GM12864 (cell line): Measurements from ENCODE around the gene KNL1.

Experiments used
- DNase-seq: peaks from one replicate; pipeline ENCODE4 v3.0.0-alpha.2; 2011; ENCODE audit warnings: low read depth
- H3K4me3 ChIP-seq: 2 replicates; pipeline ENCODE4 v1.5.1; 2011; ENCODE audit warnings: mild to moderate bottlenecking, low read depth, low read length, control low read depth
- TF ChIP-seq, protein P1 (sequence below): IDR thresholded peaks from 2 replicates; pipeline ENCODE4 v1.5.1; 2011; ENCODE audit warnings: low read depth, mild to moderate bottlenecking, moderate library complexity, low read length, control low read depth, inconsistent platforms; ENCODE audit errors: missing control alignments

KNL1 gene, protein sequence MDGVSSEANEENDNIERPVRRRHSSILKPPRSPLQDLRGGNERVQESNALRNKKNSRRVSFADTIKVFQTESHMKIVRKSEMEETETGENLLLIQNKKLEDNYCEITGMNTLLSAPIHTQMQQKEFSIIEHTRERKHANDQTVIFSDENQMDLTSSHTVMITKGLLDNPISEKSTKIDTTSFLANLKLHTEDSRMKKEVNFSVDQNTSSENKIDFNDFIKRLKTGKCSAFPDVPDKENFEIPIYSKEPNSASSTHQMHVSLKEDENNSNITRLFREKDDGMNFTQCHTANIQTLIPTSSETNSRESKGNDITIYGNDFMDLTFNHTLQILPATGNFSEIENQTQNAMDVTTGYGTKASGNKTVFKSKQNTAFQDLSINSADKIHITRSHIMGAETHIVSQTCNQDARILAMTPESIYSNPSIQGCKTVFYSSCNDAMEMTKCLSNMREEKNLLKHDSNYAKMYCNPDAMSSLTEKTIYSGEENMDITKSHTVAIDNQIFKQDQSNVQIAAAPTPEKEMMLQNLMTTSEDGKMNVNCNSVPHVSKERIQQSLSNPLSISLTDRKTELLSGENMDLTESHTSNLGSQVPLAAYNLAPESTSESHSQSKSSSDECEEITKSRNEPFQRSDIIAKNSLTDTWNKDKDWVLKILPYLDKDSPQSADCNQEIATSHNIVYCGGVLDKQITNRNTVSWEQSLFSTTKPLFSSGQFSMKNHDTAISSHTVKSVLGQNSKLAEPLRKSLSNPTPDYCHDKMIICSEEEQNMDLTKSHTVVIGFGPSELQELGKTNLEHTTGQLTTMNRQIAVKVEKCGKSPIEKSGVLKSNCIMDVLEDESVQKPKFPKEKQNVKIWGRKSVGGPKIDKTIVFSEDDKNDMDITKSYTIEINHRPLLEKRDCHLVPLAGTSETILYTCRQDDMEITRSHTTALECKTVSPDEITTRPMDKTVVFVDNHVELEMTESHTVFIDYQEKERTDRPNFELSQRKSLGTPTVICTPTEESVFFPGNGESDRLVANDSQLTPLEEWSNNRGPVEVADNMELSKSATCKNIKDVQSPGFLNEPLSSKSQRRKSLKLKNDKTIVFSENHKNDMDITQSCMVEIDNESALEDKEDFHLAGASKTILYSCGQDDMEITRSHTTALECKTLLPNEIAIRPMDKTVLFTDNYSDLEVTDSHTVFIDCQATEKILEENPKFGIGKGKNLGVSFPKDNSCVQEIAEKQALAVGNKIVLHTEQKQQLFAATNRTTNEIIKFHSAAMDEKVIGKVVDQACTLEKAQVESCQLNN (N-terminal part only)

DNA sequence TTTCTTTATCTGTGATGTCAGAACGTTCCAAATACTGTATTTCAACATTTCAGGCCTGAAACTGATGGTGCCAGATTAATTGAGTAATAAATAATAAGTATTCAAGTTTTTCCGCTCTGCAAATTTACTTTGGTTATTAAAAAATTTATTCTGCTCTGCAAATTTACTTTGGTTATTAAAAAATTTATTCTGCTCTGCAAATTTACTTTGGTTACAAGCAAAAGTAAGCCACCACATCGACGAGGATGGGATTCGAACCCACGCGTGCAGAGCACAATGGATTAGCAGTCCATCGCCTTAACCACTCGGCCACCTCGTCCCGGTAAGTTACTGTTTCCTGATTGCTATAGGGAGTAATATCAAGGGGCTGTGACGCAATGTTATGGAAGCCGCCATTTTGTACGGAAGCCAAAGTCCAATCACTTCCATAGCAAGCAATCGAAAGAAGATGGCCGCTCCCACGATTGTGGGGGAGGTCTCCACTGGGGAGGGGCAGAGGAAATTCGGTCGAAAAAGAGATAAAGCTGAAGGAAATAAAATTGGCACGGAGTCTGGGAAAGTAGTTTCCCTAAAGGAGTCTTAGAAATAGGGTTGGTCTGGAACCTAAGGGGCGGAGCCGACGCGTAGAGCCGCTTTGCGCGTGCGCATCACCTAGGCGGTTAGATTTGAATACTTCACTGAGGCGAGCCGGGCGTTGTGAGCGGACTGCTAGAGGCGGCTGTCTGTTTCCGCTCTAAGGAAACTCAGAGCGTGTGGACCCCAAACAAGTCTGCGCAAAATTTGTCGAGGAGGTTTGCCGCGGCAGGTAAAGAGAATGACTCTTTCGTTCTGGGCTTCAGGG, at the start of gene KNL1:
TSS of gene KNL1 (plus strand) at position 662 of the 841 bp plus-strand sequence. CDS start 8,683 bp downstream, outside the sequence.
- peak; percentile 89 for DNase-seq
- H3K4me3 ChIP-seq, result peak within 1 kb of the TSS; percentile 75
- TF ChIP-seq, protein P1, sequence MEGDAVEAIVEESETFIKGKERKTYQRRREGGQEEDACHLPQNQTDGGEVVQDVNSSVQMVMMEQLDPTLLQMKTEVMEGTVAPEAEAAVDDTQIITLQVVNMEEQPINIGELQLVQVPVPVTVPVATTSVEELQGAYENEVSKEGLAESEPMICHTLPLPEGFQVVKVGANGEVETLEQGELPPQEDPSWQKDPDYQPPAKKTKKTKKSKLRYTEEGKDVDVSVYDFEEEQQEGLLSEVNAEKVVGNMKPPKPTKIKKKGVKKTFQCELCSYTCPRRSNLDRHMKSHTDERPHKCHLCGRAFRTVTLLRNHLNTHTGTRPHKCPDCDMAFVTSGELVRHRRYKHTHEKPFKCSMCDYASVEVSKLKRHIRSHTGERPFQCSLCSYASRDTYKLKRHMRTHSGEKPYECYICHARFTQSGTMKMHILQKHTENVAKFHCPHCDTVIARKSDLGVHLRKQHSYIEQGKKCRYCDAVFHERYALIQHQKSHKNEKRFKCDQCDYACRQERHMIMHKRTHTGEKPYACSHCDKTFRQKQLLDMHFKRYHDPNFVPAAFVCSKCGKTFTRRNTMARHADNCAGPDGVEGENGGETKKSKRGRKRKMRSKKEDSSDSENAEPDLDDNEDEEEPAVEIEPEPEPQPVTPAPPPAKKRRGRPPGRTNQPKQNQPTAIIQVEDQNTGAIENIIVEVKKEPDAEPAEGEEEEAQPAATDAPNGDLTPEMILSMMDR, result no peak

DNA sequence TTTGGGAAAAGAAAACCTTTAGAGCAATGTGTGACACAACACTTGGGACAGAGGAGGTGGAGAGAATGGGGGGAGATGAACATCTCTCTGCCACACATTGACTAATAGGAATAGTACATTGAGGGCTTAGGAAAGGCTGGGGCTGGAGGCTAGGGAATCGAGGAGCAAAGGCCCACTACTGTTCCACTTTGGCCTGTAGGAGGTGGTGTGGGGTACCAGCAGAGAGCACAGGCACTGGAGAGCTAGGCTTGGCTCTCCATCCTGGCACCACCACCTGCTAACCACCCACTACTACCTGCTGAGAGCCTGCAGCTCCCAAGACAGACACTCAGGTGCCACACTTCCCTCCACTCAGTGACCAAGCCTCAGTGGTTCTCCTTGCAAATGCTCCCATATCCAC, 48.6 kb upstream of the KNL1 start:
- H3K4me3 ChIP-seq, result no peak overlapping the region
- no peak for DNase-seq
- TF ChIP-seq, protein P1, result peak; percentile 55

DNA sequence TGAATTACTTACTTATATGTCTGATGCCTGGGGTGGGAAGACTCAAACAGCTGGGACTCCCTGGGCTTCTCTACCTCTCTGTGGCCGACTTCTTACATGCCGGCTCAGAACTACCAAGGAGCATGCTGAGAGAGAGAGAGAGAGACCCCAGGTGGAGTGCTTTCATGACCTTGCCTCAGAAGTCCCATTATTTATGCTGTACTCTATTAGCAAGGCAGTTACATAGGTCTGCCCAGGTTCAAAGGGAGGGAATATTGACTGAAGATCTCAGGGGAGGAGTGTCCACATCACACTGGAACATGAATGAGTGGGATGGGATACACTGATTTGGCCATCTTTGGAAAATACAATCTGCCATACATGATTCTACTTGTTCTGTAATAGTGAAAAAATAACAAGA, 45.4 kb upstream of the KNL1 start:
- TF ChIP-seq, protein P1, result no peak
- H3K4me3 ChIP-seq, result no peak overlapping the region
- no peak for DNase-seq

DNA sequence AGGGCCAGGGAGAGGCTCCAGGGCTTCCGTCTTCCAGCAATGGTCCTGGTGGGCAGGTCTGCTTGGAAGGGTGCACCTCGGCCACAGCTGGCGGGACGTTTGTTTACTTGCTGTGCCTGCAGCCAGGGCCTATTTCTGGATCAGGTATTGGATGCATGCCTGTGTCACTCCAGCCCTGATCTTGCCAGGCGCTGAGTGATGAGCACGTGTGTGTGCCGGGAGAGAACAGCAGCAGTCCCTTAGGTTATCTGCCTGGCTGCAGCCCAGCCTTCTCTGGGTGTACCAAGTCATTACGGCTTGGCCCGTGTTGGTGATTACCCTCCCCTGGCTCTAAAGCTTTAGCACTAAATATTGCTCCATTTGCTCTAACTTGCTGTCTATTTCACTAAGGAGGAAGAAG, 44.2 kb upstream of the KNL1 start:
- DNase-seq, result no peak
- TF ChIP-seq, protein P1, result no peak
- H3K4me3 ChIP-seq, result no peak overlapping the region

DNA sequence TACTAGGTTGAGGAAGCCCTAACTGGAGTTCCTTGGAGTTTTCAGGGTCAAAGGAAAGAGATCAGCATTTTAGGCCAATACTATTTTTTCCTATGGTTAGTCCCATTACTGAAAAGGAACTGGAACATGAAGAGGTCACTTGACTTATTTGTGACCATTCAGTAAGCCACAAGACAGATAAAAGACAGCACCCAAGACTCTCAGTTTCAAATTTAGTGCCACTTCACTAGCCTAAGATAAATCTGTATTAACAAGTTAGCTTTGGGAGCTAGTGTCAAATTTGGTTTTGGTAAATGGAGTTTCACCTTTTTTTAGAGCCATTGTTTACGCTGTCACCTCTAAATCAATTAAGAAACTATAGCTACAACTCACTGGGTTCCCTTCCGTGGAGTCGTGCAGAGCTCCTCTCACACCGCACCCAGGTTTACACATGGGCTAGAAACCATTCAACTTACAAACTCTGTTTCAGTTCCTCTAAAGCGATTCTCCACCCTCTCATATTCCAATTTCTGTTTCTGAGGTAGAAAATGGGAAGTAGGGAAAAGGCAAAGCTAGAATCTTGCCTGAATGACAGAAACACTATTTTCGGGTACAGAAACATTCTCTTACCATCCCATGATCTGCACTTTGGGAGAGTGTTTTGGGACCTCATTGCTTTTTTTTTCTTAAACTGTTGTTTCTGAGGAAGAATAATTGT, 43.6 kb upstream of the KNL1 start:
- H3K4me3 ChIP-seq, result peak overlapping the region; percentile 11; the same call in 1 of the 2 replicates
- TF ChIP-seq, protein P1, result no peak
- DNase-seq, result peak; percentile 78

DNA sequence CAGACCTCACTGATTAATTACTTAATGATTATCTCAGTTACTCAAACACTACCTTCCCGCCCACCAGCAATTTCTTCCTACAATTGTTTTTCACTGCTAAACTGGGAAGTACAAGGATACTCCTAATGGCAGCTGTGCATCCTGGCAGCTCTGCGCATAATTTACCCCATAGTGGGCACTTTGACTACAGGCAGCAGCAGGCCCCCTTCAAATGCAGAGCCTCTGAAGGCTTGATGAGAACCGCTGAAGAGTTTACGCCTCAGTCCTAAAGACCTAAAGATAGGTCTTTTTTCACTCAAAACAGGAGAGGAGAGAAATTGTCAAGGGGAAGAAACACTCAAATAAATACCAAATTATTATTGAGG, 39.9 kb upstream of the KNL1 start:
- peak overlapping the region; percentile 14 for H3K4me3 ChIP-seq
- DNase-seq, result no peak
- TF ChIP-seq, protein P1, result no peak
